IMR-90 (cell line): ENCODE data around the gene GAB1. TPM values are rescaled to one million over a fixed set of nuclear protein-coding genes. Genes with fewer than 3 reads are reported as not detected.

Source experiments
- ATAC-seq: fragments of 200-7000 bp; cut with Tn5 transposase; 2 replicates; pipeline ENCODE4 v1.9.1; 2020; ENCODE audit warnings: low read depth, mild to moderate bottlenecking, moderate library complexity
- BruUV-seq: library from RNA; stranded (reverse); fragments of 400-500 nt; replicated peaks from 2 replicates; lab custom pipeline; 2021; lab: Mats Ljungman, UMichigan
- CTCF ChIA-PET: fragments of 300-600 bp; formaldehyde crosslinking; extraction: SDS; loops from one replicate; lab custom pipeline; 2021; ENCODE audit warnings: antibody characterized with exemption; lab: Yijun Ruan, JAX
- POLR2A ChIA-PET: fragments of 300-600 bp; sonication (Branson Sonifier 250); formaldehyde crosslinking; loops from one replicate; lab custom pipeline; 2022; ENCODE audit warnings: antibody characterized with exemption; ENCODE audit not compliant: unreplicated experiment; lab: Charles Lee
- DNase-seq: peaks from one replicate; pipeline ENCODE4 v3.0.0; 2013
- H2AFZ ChIP-seq: replicated peaks from 2 replicates; pipeline ENCODE3; 2013; ENCODE audit warnings: low read length, mild to moderate bottlenecking; ENCODE audit not compliant: poor library complexity
- H2AK5ac ChIP-seq: 2 replicates; pipeline ENCODE4 v1.6.1; 2013; ENCODE audit warnings: low read depth, low read length, inconsistent platforms
- H2AK9ac ChIP-seq: replicated peaks from 2 replicates; pipeline ENCODE3; 2013; ENCODE audit warnings: mild to moderate bottlenecking, low read depth, low read length, moderate library complexity; ENCODE audit not compliant: poor library complexity
- H2BK120ac ChIP-seq: 2 replicates; pipeline ENCODE4 v1.6.1; 2013; ENCODE audit warnings: low read depth, low read length, inconsistent platforms
- H2BK15ac ChIP-seq: 3 replicates; pipeline ENCODE4 v1.6.1; 2013; ENCODE audit warnings: low read depth, low read length, inconsistent platforms
- H2BK20ac ChIP-seq: 2 replicates; pipeline ENCODE4 v1.6.1; 2013; ENCODE audit warnings: low read depth, mild to moderate bottlenecking, inconsistent platforms, low read length, moderate library complexity
- H2BK5ac ChIP-seq: 2 replicates; pipeline ENCODE4 v1.6.1; 2013; ENCODE audit warnings: mild to moderate bottlenecking, low read depth, low read length, inconsistent platforms; ENCODE audit not compliant: poor library complexity, severe bottlenecking
- H3K14ac ChIP-seq: replicated peaks from 2 replicates; pipeline ENCODE4 v1.6.1; 2013; ENCODE audit warnings: low read depth, low read length, inconsistent platforms
- H3K18ac ChIP-seq: 2 replicates; pipeline ENCODE4 v1.6.1; 2013; ENCODE audit warnings: low read depth, low read length, control low read depth
- H3K23ac ChIP-seq: 2 replicates; pipeline ENCODE4 v1.6.1; 2013; ENCODE audit warnings: low read depth, low read length, inconsistent platforms
- H3K27ac ChIP-seq: 2 replicates; pipeline ENCODE4 v1.5.1; 2013; ENCODE audit warnings: mild to moderate bottlenecking, control low read depth, low read length; ENCODE audit not compliant: insufficient read depth
- H3K27me3 ChIP-seq: 2 replicates; pipeline ENCODE4 v1.6.1; 2013; ENCODE audit warnings: low read length; ENCODE audit not compliant: control insufficient read depth, insufficient read depth
- H3K36me3 ChIP-seq: 2 replicates; pipeline ENCODE4 v1.6.1; 2013; ENCODE audit warnings: low read length, mixed read lengths; ENCODE audit not compliant: control insufficient read depth, insufficient read depth
- H3K4ac ChIP-seq: 2 replicates; pipeline ENCODE4 v1.6.1; 2013; ENCODE audit warnings: low read depth, low read length, inconsistent platforms
- H3K4me1 ChIP-seq: 2 replicates; pipeline ENCODE4 v1.6.1; 2013; ENCODE audit warnings: low read length, mixed read lengths; ENCODE audit not compliant: control insufficient read depth, insufficient read depth
- H3K4me2 ChIP-seq: 2 replicates; pipeline ENCODE4 v1.6.1; 2013; ENCODE audit warnings: low read depth, mild to moderate bottlenecking, control low read depth, low read length, moderate library complexity
- H3K4me3 ChIP-seq: 2 replicates; pipeline ENCODE4 v1.5.1; 2013; ENCODE audit warnings: low read depth, mild to moderate bottlenecking, control low read depth, low read length, moderate library complexity; ENCODE audit not compliant: insufficient read depth
- H3K56ac ChIP-seq: 2 replicates; pipeline ENCODE4 v1.6.1; 2013; ENCODE audit warnings: low read length, inconsistent platforms; ENCODE audit not compliant: insufficient read depth; ENCODE audit errors: extremely low read depth
- H3K79me1 ChIP-seq, 2 experiments: 2 replicates each; pipeline ENCODE4 v1.6.1; 2013; ENCODE audit warnings: low read length in 2 of 2, inconsistent platforms in 1 of 2, low read depth in 1 of 2
- H3K9ac ChIP-seq: 2 replicates; pipeline ENCODE4 v1.6.1; 2013; ENCODE audit warnings: low read depth, low read length, control low read depth
- H3K9me1 ChIP-seq: 2 replicates; pipeline ENCODE4 v1.6.1; 2013; ENCODE audit warnings: low read length, inconsistent platforms; ENCODE audit not compliant: insufficient read depth
- H3K9me3 ChIP-seq: 2 replicates; pipeline ENCODE4 v1.6.1; 2013; ENCODE audit warnings: low read length; ENCODE audit not compliant: control insufficient read depth, insufficient read depth
- H4K20me1 ChIP-seq: 2 replicates; pipeline ENCODE4 v1.6.1; 2013; ENCODE audit warnings: low read length, inconsistent platforms; ENCODE audit not compliant: insufficient read depth
- H4K5ac ChIP-seq: 2 replicates; pipeline ENCODE4 v1.6.1; 2013; ENCODE audit warnings: mild to moderate bottlenecking, low read depth, low read length, control low read depth
- H4K8ac ChIP-seq, 2 experiments: 2 replicates each; pipeline ENCODE4 v1.6.1; 2013; ENCODE audit warnings: low read depth in 2 of 2, low read length in 2 of 2, control low read depth in 1 of 2, inconsistent platforms in 1 of 2
- H4K91ac ChIP-seq: 2 replicates; pipeline ENCODE4 v1.6.1; 2013; ENCODE audit warnings: low read depth, low read length, inconsistent platforms; ENCODE audit not compliant: insufficient read depth
- BHLHE40 ChIP-seq: fragments of 150-350 bp; IDR thresholded peaks from 2 replicates; pipeline ENCODE4 v1.6.1; 2016; ENCODE audit warnings: mild to moderate bottlenecking, low read depth, low read length
- CEBPB ChIP-seq: IDR thresholded peaks from 2 replicates; pipeline ENCODE4 v1.6.1; 2012; ENCODE audit warnings: low read depth, low read length, improper control_type of control experiment
- CHD1 ChIP-seq: IDR thresholded peaks from 2 replicates; pipeline ENCODE4 v1.6.1; 2012; ENCODE audit warnings: low read depth, low read length, improper control_type of control experiment
- CTCF ChIP-seq: conservative IDR thresholded peaks from 2 replicates; pipeline ENCODE4 v1.5.1; 2012; ENCODE audit warnings: mild to moderate bottlenecking, low read depth, low read length, improper control_type of control experiment
- ELK1 ChIP-seq: fragments of 150-350 bp; IDR thresholded peaks from 2 replicates; pipeline ENCODE4 v1.6.1; 2016; ENCODE audit warnings: low read depth, mild to moderate bottlenecking, low read length, moderate library complexity, borderline replicate concordance
- FOS ChIP-seq: fragments of 150-350 bp; IDR thresholded peaks from 2 replicates; pipeline ENCODE4 v1.6.1; 2016; ENCODE audit warnings: low read depth, low read length
- MAFK ChIP-seq: IDR thresholded peaks from 2 replicates; pipeline ENCODE4 v1.6.1; 2012; ENCODE audit warnings: low read depth, low read length, improper control_type of control experiment
- MAZ ChIP-seq: IDR thresholded peaks from 2 replicates; pipeline ENCODE4 v1.6.1; 2012; ENCODE audit warnings: low read depth, mild to moderate bottlenecking, low read length, improper control_type of control experiment, moderate library complexity, borderline replicate concordance
- MXI1 ChIP-seq: IDR thresholded peaks from 2 replicates; pipeline ENCODE4 v1.6.1; 2012; ENCODE audit warnings: low read depth, mild to moderate bottlenecking, low read length, moderate library complexity, borderline replicate concordance
- NFE2L2 ChIP-seq: fragments of 150-350 bp; IDR thresholded peaks from 2 replicates; pipeline ENCODE4 v1.6.1; 2016; ENCODE audit warnings: low read depth, mild to moderate bottlenecking, low read length
- POLR2A ChIP-seq: IDR thresholded peaks from 2 replicates; pipeline ENCODE4 v1.6.1; 2012; ENCODE audit warnings: mild to moderate bottlenecking, low read depth, low read length
- RAD21 ChIP-seq: IDR thresholded peaks from 2 replicates; pipeline ENCODE4 v1.6.1; 2012; ENCODE audit warnings: low read length, improper control_type of control experiment
- RCOR1 ChIP-seq: IDR thresholded peaks from 2 replicates; pipeline ENCODE4 v1.6.1; 2012; ENCODE audit warnings: mild to moderate bottlenecking, low read length, improper control_type of control experiment; ENCODE audit not compliant: insufficient replicate concordance
- RFX5 ChIP-seq: IDR thresholded peaks from 2 replicates; pipeline ENCODE4 v1.8.0; 2012; ENCODE audit warnings: low read depth, mild to moderate bottlenecking, low read length, moderate library complexity
- SMC3 ChIP-seq: fragments of 150-350 bp; IDR thresholded peaks from 2 replicates; pipeline ENCODE4 v1.6.1; 2016; ENCODE audit warnings: low read depth, mild to moderate bottlenecking, antibody characterized with exemption, low read length, moderate library complexity
- USF2 ChIP-seq: fragments of 150-350 bp; IDR thresholded peaks from 2 replicates; pipeline ENCODE4 v1.6.1; 2017; ENCODE audit warnings: mild to moderate bottlenecking, antibody characterized with exemption, low read length, low read depth
- WGBS, 2 experiments: methylation state at CpG; one replicate each; pipeline versions ENCODE4 v1.1.5 to v1.1.7; 2013; ENCODE audit warnings: missing lambda C conversion rate in 2 of 2; ENCODE audit not compliant: insufficient read length in 1 of 2; ENCODE audit errors: extremely low coverage in 2 of 2; 5-methylcytosine and 5-hydroxymethylcytosine counted together
- dilution Hi-C: fragments of 300-500 bp; cut with HindIII; formaldehyde crosslinking; loops from one replicate; pipeline ENCODE4 v1.14.3; 2018; ENCODE audit warnings: low sequenced_read_pairs; ENCODE audit not compliant: unreplicated experiment
- in situ Hi-C: fragments of 300-500 bp; cut with MboI; formaldehyde crosslinking; loops from 3 replicates; pipeline ENCODE4 v1.14.3; 2019; ENCODE audit warnings: low sequenced_read_pairs, inconsistent platforms, mixed read lengths
- intact Hi-C: fragments of 100-400 bp; cut with micrococcal nuclease; formaldehyde crosslinking; loops from 2 replicates; pipeline ENCODE4 v1.10.0; 2022
- polyA plus RNA-seq, 3 experiments: library from polyadenylated mRNA; depleted of rRNA; stranded (reverse); fragments of >200 nt; gene quantifications; 2 replicates each; pipeline ENCODE4 v1.2.3, GENCODE V29; 2012; ENCODE audit warnings: low replicate concordance in 1 of 3
- total RNA-seq: library from RNA; depleted of rRNA; stranded (reverse); fragments of >200 nt; gene quantifications from 2 replicates; pipeline ENCODE4 v1.2.3, GENCODE V29; 2012

The GAB1 gene
- total and polyA plus RNA-seq, 2 of the 4 experiments (the other 2 are of a cell fraction), result 2.8 to 12.0 TPM

GRCh38 chr4:143354990-143355389 is 18.3 kb downstream of the GAB1 start:
- peak overlapping the region; percentile 70 for H3K14ac ChIP-seq
- DNase-seq (no peak), ATAC-seq (no peak)
- dilution Hi-C loops (no loop called here), in situ Hi-C loops (no loop called here), intact Hi-C loops (no loop called here)
- no peaks in the 10 kb centered on the region for H3K27me3 ChIP-seq
- H3K9me3 ChIP-seq, result no peaks in the 10 kb centered on the region
- H3K27ac ChIP-seq, result no peak overlapping the region
- H2AFZ ChIP-seq, result no peak overlapping the region
- no peaks in the 10 kb centered on the region for H3K36me3 ChIP-seq
- TF ChIP-seq BHLHE40, result no peak
- no peak for TF ChIP-seq MAZ
- TF ChIP-seq RCOR1, result no peak
- no peak for TF ChIP-seq MXI1
- TF ChIP-seq CTCF, result no peak
- TF ChIP-seq USF2, result no peak
- no peak for TF ChIP-seq RFX5
- TF ChIP-seq POLR2A, result no peak
- TF ChIP-seq CEBPB, result no peak
- TF ChIP-seq MAFK, result no peak
- no peak for TF ChIP-seq CHD1
- no peak for TF ChIP-seq RAD21
- TF ChIP-seq FOS, result no peak
- no peak for TF ChIP-seq ELK1
- no peak for TF ChIP-seq NFE2L2
- TF ChIP-seq SMC3, result no peak
- 0 out of 3 replicates have a peak overlapping the region, but pooled peaks have one; percentile 34 for H2BK15ac ChIP-seq
- WGBS, 2 experiments, result no CpG with 5 or more reads among the region's 2 CpGs
- H2BK20ac ChIP-seq, result 0 out of 2 replicates have a peak overlapping the region, but pooled peaks have one; percentile 9
- H3K4me3 ChIP-seq, result no peak overlapping the region
- H3K56ac ChIP-seq, result no peak overlapping the region
- peak overlapping the region; percentile 38 for H2BK5ac ChIP-seq
- H2BK120ac ChIP-seq, result peak overlapping the region; percentile 44; the same call in 1 of the 2 replicates
- peak overlapping the region; percentile 43; the same call in 1 of the 2 replicates for H2AK5ac ChIP-seq
- H3K4me2 ChIP-seq, result 0 out of 2 replicates have a peak overlapping the region, but pooled peaks have one; percentile 7
- H3K9ac ChIP-seq, result no peak overlapping the region
- H3K4me1 ChIP-seq, result peaks cover 27% of the 10 kb centered on the region
- H4K5ac ChIP-seq, result no peak overlapping the region
- H3K79me1 ChIP-seq, result peaks cover 21 to 56% of the 10 kb centered on the region in 2 experiments
- peaks cover 11% of the 10 kb centered on the region for H3K9me1 ChIP-seq
- H3K4ac ChIP-seq, result no peak overlapping the region
- H3K18ac ChIP-seq, result peak overlapping the region; percentile 30; the same call in 1 of the 2 replicates
- no peak overlapping the region for H3K23ac ChIP-seq
- no peak overlapping the region for H4K91ac ChIP-seq
- ChIA-PET CTCF (interaction anchor here (0.7 kb wide), 1 partner anchor 294 kb away, joined by 3 read pairs; no protein-coding TSS in a partner anchor), POLR2A (no interaction called here)
- peak overlapping the region in 1 of 2 experiments; percentile 22; a peak in 1 of 4 replicates for H4K8ac ChIP-seq
- BruUV-seq, result no TSS peak
- no peak overlapping the region for H2AK9ac ChIP-seq
- no peaks in the 10 kb centered on the region for H4K20me1 ChIP-seq
